Effector memory CD4-positive, alpha-beta T cell (primary cell): ENCODE data around the gene ARPP19.
"Not testable (repeated sequence)": the region's sequence is repeated elsewhere in the genome, so short reads cannot be mapped to it uniquely, and the experiment has no call there.

Experiments used
- DNase-seq, 3 donors: peaks; one replicate each; pipeline ENCODE4 v3.0.0-alpha.2; 2020
- H3K27ac ChIP-seq: 2 replicates; pipeline ENCODE4 v1.7.0; 2013; ENCODE audit warnings: mild to moderate bottlenecking, low read length, moderate library complexity; ENCODE audit not compliant: insufficient read depth, poor library complexity, severe bottlenecking
- H3K27me3 ChIP-seq: replicated peaks from 2 replicates; pipeline ENCODE4 v1.7.0; 2013; ENCODE audit warnings: mild to moderate bottlenecking, low read length; ENCODE audit not compliant: insufficient read depth, control insufficient read depth, poor library complexity, severe bottlenecking
- H3K36me3 ChIP-seq: 2 replicates; pipeline ENCODE4 v1.7.0; 2013; ENCODE audit warnings: mild to moderate bottlenecking, low read length, moderate library complexity; ENCODE audit not compliant: control insufficient read depth, insufficient read depth
- H3K4me1 ChIP-seq: 2 replicates; pipeline ENCODE4 v1.7.0; 2013; ENCODE audit warnings: low read length, mild to moderate bottlenecking; ENCODE audit not compliant: control insufficient read depth, insufficient read depth, poor library complexity, severe bottlenecking
- H3K4me3 ChIP-seq: 2 replicates; pipeline ENCODE4 v1.7.0; 2013; ENCODE audit warnings: low read length, low read depth, mild to moderate bottlenecking; ENCODE audit not compliant: insufficient read depth, poor library complexity, severe bottlenecking
- H3K9me3 ChIP-seq: 2 replicates; pipeline ENCODE4 v1.7.0; 2013; ENCODE audit warnings: mild to moderate bottlenecking, low read length, moderate library complexity; ENCODE audit not compliant: control insufficient read depth

The ARPP19 gene

DNA sequence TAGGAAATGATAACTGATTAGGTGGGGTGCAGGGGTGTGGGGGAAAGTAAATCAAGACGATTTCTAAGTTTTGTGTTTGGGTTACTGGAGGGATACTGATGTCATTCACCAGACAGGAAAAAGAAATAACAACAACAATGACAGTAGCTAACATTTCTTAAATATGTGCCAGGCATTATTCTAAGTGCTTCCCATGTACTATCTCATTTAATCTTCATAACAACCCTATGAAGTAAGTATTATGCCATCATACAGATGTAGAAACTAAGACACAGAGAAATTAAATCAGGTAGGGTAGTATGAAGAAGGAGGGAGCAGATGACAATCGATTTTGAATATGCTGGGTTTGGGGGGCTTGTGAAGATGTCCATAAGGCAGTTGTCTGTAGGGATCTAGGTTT is 53.5 kb downstream of the ARPP19 start:
- no peaks in the 10 kb centered on the region for H3K4me1 ChIP-seq
- no peaks in the 10 kb centered on the region for H3K27me3 ChIP-seq
- H3K9me3 ChIP-seq, result no peaks in the 10 kb centered on the region
- DNase-seq, result no peak
- H3K36me3 ChIP-seq, result no peaks in the 10 kb centered on the region
- no peak overlapping the region for H3K27ac ChIP-seq
- H3K4me3 ChIP-seq, result no peak overlapping the region

- Histone ChIP-seq H3K36me3 (no peaks in the 10 kb centered on the region), H3K4me3 (no peak overlapping the region), H3K27ac (no peak overlapping the region), H3K9me3 (no peaks in the 10 kb centered on the region), H3K27me3 (no peaks in the 10 kb centered on the region), H3K4me1 (peaks cover 5% of the 10 kb centered on the region)
- no peak for DNase-seq
Observed at GRCh38 chr15:52514482-52514881, 54.3 kb downstream of the ARPP19 start.

GRCh38 chr15:52512869-52513268 is 56.0 kb downstream of the ARPP19 start:
- not testable (repeated sequence) for H3K27ac ChIP-seq, H3K27me3 ChIP-seq

DNA sequence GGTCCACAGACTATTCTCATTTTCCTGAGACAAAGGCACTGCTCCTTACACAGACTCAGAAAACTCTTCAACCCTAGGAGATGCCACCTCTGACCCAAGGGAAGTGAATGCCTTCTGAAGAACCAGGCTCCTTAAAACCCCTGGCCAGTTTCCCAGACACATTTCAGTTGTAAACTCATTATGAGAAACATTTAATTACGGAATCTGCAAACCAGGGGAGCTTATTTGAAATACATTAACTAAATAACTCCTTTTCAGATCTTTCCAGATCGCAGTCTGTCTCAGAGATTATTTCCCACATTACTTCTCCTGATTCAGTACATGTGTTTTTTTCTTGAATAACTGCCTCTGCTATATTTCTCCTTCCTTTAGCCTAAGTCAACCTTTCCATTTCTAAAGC is 57.7 kb downstream of the ARPP19 start:
- Histone ChIP-seq H3K27ac (no peak overlapping the region), H3K36me3 (no peaks in the 10 kb centered on the region), H3K4me3 (no peak overlapping the region), H3K4me1 (peaks cover 5% of the 10 kb centered on the region), H3K27me3 (no peaks in the 10 kb centered on the region), H3K9me3 (no peaks in the 10 kb centered on the region)
- no peak for DNase-seq

More at GRCh38 chr15:52512869-52513268, 56.0 kb downstream of the ARPP19 start:
- not testable (repeated sequence) for H3K4me1 ChIP-seq, DNase-seq, H3K9me3 ChIP-seq, H3K36me3 ChIP-seq, H3K4me3 ChIP-seq

DNA sequence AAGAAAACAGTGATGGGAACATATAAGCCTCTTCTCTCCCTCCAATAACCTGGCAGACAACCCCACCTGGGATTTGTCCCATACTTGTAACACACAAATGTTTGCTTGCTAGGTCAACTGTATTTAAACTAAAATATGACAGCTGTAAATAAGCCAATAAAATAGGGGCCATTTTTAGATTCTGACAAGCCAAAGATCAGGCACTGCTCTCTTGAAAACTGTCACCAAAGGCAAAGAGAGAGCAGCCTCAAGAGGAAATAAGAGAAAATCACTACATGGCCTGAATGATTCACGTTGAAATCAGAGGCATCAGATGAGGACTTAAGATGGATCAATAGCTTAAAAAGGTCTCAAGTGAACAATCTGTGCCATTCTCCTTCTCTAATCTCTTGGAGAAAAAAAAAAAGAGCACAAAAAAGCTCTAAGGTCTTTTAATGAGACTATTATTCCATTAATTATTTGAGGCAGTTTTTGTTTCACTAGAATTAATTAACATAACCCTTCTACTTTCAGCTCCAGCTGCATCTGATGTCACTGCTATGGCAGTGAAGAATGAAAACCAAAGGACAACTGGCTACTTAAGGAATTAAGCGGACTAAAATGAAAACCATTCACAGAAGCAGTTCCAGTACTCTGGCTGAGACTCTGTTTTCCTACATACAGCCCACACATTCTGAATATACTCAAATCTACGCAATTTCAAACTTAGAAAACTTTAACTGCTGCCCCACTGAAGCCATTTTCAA is 59.2 kb downstream of the ARPP19 start:
- H3K27me3 ChIP-seq, result no peaks in the 10 kb centered on the region
- H3K36me3 ChIP-seq, result no peaks in the 10 kb centered on the region
- no peaks in the 10 kb centered on the region for H3K9me3 ChIP-seq
- H3K4me3 ChIP-seq, result no peak overlapping the region
- peaks cover 5% of the 10 kb centered on the region for H3K4me1 ChIP-seq
- no peak for DNase-seq
- peak overlapping the region; percentile 2 for H3K27ac ChIP-seq

GRCh38 chr15:52506549-52506948 is 62.3 kb downstream of the ARPP19 start:
- Histone ChIP-seq H3K27ac (no peak overlapping the region), H3K27me3 (no peaks in the 10 kb centered on the region), H3K9me3 (no peaks in the 10 kb centered on the region), H3K4me3 (no peak overlapping the region), H3K4me1 (peaks cover 5% of the 10 kb centered on the region), H3K36me3 (no peaks in the 10 kb centered on the region)
- DNase-seq, result no peak

DNA sequence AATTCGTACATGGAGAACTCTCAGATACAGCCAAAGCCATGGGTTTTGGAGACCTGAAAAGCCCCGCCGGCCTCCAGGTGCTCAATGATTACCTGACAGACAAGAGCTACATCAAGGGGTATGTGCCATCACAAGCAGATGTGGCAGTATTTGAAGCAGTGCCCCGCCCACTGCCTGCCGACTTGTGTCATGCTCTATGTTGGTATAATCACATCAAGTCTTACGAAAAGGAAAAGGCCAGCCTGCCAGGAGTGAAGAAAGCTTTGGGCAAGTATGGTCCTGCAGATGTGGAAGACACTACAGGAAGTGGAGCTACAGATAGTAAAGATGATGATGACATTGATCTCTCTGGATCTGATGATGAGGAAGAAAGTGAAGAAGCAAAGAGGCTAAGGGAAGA is 63.7 kb downstream of the ARPP19 start:
- DNase-seq, result no peak
- Histone ChIP-seq H3K9me3 (no peaks in the 10 kb centered on the region), H3K4me1 (peaks cover 4% of the 10 kb centered on the region), H3K27me3 (no peaks in the 10 kb centered on the region), H3K27ac (no peak overlapping the region), H3K4me3 (no peak overlapping the region), H3K36me3 (no peaks in the 10 kb centered on the region)

DNA sequence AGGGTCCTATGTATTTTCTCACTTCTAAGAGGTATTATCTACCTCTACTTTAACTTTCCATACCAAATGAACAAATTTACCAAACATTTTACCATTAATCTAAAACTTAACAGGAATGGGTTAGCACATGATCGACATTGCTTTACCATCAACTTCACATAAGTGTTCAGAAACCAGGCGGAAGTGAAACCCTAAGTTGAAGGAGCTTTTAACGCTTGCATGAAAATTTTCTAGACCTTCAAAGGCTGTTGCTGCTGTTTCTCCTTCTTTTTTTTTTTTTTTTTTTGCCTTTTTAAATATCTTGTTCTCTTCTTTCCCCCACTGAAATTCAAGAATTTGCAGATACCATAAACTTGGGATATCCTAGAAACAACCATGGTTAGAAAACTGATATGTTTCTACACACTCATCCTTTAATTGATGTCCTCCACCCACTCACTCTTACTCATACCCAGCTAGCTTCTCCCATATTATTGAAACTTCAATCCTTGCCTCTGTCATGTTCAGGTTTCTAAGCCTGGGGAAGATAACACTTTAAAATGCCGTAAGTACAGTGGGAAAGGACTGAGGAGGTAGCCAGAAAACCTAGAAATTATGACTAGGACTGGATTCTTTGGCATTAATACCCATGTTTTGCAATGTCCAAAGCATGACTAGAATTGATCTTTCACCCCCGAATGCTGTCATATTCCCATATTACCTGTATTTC is 64.9 kb downstream of the ARPP19 start:
- Histone ChIP-seq H3K27ac (no peak overlapping the region), H3K9me3 (no peaks in the 10 kb centered on the region), H3K36me3 (no peaks in the 10 kb centered on the region), H3K27me3 (no peaks in the 10 kb centered on the region), H3K4me3 (no peak overlapping the region), H3K4me1 (no peaks in the 10 kb centered on the region)
- no peak for DNase-seq

- no peak for DNase-seq
- H3K4me3 ChIP-seq, result no peak overlapping the region
- no peaks in the 10 kb centered on the region for H3K27me3 ChIP-seq
- no peaks in the 10 kb centered on the region for H3K36me3 ChIP-seq
- no peaks in the 10 kb centered on the region for H3K4me1 ChIP-seq
- H3K9me3 ChIP-seq, result no peaks in the 10 kb centered on the region
- H3K27ac ChIP-seq, result no peak overlapping the region
Observed at GRCh38 chr15:52502608-52503007, 66.2 kb downstream of the ARPP19 start.

- Histone ChIP-seq H3K9me3 (no peaks in the 10 kb centered on the region), H3K4me3 (no peak overlapping the region), H3K4me1 (no peaks in the 10 kb centered on the region), H3K27ac (no peak overlapping the region), H3K27me3 (no peaks in the 10 kb centered on the region), H3K36me3 (no peaks in the 10 kb centered on the region)
- no peak for DNase-seq
Observed at GRCh38 chr15:52499506-52499905, 69.3 kb downstream of the ARPP19 start.
